HepG2 (cell line): ENCODE results near the gene IQCH. TPM values are rescaled to one million over a fixed set of nuclear protein-coding genes. Genes with fewer than 3 reads are reported as not detected.

ENCODE experiments used
- CBX5 ChIP-seq: sonication (generic); formaldehyde crosslinking; IDR thresholded peaks from 2 replicates; pipeline ENCODE4 v1.4.0; 2020; ENCODE audit warnings: missing genetic modification reagents, borderline replicate concordance
- ELF3 ChIP-seq: IDR thresholded peaks from 2 replicates; pipeline ENCODE4 v1.6.1; 2016; ENCODE audit warnings: missing genetic modification reagents, missing compliant biosample characterization
- KDM6A ChIP-seq: IDR thresholded peaks from 2 replicates; pipeline ENCODE4 v1.6.1; 2016; ENCODE audit warnings: low read depth
- MED8 ChIP-seq: sonication (generic); formaldehyde crosslinking; IDR thresholded peaks from 2 replicates; pipeline ENCODE4 v1.8.1; 2023; ENCODE audit warnings: mild to moderate bottlenecking, missing genetic modification reagents; ENCODE audit not compliant: insufficient replicate concordance
- NFKBIZ ChIP-seq: IDR thresholded peaks from 2 replicates; pipeline ENCODE4 v1.6.1; 2018; ENCODE audit warnings: missing genetic modification reagents, missing compliant biosample characterization
- NFRKB ChIP-seq: fragments of 450-650 bp; IDR thresholded peaks from 2 replicates; pipeline ENCODE4 v1.6.1; 2017
- NONO ChIP-seq, 2 experiments: fragments of 450-650 bp in 1 of 2; sonication (generic) in 1 of 2; formaldehyde crosslinking in 1 of 2; IDR thresholded peaks in 1 of 2; conservative IDR thresholded peaks in 1 of 2; 2 replicates each; pipeline versions ENCODE4 v1.6.1 to v1.8.0; 2017 to 2022; ENCODE audit warnings: mild to moderate bottlenecking in 1 of 2, missing genetic modification reagents in 1 of 2, moderate library complexity in 1 of 2
- NR2F2 ChIP-seq: IDR thresholded peaks from 2 replicates; pipeline ENCODE4 v1.6.1; 2012; ENCODE audit warnings: low read depth, inconsistent platforms, borderline replicate concordance
- POGZ ChIP-seq: sonication (generic); formaldehyde crosslinking; IDR thresholded peaks from 2 replicates; pipeline ENCODE4 v1.4.0; 2020; ENCODE audit warnings: mild to moderate bottlenecking, missing genetic modification reagents
- SAP130 ChIP-seq: IDR thresholded peaks from 2 replicates; pipeline ENCODE4 v1.6.1; 2016; ENCODE audit warnings: low read depth
- SP140L ChIP-seq: sonication (generic); formaldehyde crosslinking; IDR thresholded peaks from 2 replicates; pipeline ENCODE4 v1.4.0; 2020; ENCODE audit warnings: missing genetic modification reagents, borderline replicate concordance
- YEATS4 ChIP-seq: sonication (generic); formaldehyde crosslinking; IDR thresholded peaks from 2 replicates; pipeline ENCODE4 v1.4.0; 2020; ENCODE audit warnings: missing genetic modification reagents, borderline replicate concordance
- ZNF446 ChIP-seq: sonication (generic); formaldehyde crosslinking; IDR thresholded peaks from 2 replicates; pipeline ENCODE4 v1.5.0; 2020; ENCODE audit warnings: mild to moderate bottlenecking, missing genetic modification reagents
- ZNF550 ChIP-seq: sonication (generic); formaldehyde crosslinking; IDR thresholded peaks from 2 replicates; pipeline ENCODE4 v1.4.0; 2020; ENCODE audit warnings: mild to moderate bottlenecking, missing genetic modification reagents, borderline replicate concordance
- ZNF776 ChIP-seq: sonication (generic); formaldehyde crosslinking; IDR thresholded peaks from 2 replicates; pipeline ENCODE4 v1.4.0; 2020; ENCODE audit warnings: mild to moderate bottlenecking, missing genetic modification reagents
- polyA plus RNA-seq, 8 experiments: library from polyadenylated mRNA; depleted of rRNA in 3 of 8; stranded (reverse) in 7 of 8; unstranded in 1 of 8; fragments of >200 nt; fragmentation: Illumina TruSeq in 4 of 8; extraction: Trizol in 4 of 8; gene quantifications; 2 replicates each; pipeline versions ENCODE4 v1.2.1 to v1.2.3, GENCODE V29; 2011 to 2016; ENCODE audit warnings: low read depth in 4 of 8, missing spikeins in 1 of 8, mixed read lengths in 1 of 8; ENCODE audit not compliant: insufficient read depth in 1 of 8
- total RNA-seq, 5 experiments: library from RNA; depleted of rRNA; stranded (reverse); fragments of >200 nt; fragmentation: Illumina TruSeq; extraction: Trizol; gene quantifications; 2 replicates each; pipeline ENCODE4 v1.2.3, GENCODE V29; 2016; ENCODE audit warnings: low read depth in 1 of 5
- TF ChIP-seq, protein P1 (sequence below): sonication (generic); formaldehyde crosslinking; IDR thresholded peaks from 2 replicates; pipeline ENCODE4 v1.9.0; 2021; ENCODE audit warnings: missing genetic modification reagents, borderline replicate concordance
- TF ChIP-seq, protein P2 (sequence below): sonication (generic); formaldehyde crosslinking; IDR thresholded peaks from 2 replicates; pipeline ENCODE4 v1.4.0; 2020; ENCODE audit warnings: missing genetic modification reagents
- TF ChIP-seq, protein P3 (sequence below): sonication (generic); formaldehyde crosslinking; IDR thresholded peaks from 2 replicates; pipeline ENCODE4 v1.5.0; 2020; ENCODE audit warnings: missing genetic modification reagents, mild to moderate bottlenecking, borderline replicate concordance
- TF ChIP-seq, protein P4 (sequence below), 2 experiments: fragments of 450-650 bp in 1 of 2; sonication (generic) in 1 of 2; formaldehyde crosslinking; IDR thresholded peaks; 2 replicates each; pipeline versions ENCODE4 v1.5.0 to v1.8.0; 2020 to 2022; ENCODE audit warnings: mild to moderate bottlenecking in 1 of 2, missing genetic modification reagents in 1 of 2

Gene IQCH
- total and polyA plus RNA-seq, 2 of the 13 experiments (the other 11 are each of a cell fraction or from before 2014, with no cell fraction given): 0.16 to 0.55 TPM

DNA sequence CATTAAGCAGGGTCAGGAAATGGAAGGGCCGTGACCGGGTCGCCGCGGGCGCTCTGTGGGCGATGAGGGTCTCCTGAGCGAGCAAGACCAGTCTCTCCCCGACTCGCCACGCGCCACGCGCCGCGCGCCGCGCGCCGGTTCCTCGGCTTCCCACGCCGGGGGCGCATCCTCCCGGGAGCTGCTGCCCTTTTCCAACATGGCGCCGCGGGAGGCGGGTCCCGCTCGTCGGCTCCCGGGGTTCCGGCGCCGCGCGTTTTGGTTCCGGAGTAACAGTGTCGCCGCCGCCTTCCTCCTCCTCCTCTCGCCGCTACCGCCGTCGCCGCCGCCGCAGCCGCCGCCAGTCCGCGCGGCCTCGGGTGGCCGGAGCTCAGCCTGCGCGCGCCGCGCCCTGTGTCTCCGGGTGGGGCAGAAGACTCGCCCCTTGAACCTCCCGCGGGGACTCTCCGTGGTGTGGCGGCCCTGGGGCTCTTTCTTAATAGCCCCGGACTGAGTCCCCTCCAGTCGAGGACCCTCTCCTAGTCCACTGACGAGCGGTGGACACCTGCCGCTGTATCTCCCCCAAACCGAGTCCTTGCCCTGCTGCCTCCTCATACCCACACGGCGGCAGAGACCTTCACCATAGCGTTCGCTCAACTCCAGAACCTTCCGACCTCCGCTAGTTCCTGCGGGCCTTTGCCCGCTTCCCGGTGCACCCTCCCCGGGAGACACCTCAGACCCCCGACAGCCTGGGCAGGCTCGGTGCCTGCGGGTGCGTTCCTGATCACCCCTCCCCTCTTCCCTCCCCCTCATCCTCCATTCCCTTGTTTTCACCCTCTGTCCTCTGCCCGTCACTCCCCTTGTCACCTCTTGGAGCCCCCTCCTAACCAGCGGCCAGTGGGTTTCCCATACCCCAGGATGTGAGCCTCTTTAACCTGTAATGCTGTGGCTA, 288.1 kb downstream of the IQCH start, which contains the start of gene MAP2K5 (continued):
- TF ChIP-seq, protein P1, sequence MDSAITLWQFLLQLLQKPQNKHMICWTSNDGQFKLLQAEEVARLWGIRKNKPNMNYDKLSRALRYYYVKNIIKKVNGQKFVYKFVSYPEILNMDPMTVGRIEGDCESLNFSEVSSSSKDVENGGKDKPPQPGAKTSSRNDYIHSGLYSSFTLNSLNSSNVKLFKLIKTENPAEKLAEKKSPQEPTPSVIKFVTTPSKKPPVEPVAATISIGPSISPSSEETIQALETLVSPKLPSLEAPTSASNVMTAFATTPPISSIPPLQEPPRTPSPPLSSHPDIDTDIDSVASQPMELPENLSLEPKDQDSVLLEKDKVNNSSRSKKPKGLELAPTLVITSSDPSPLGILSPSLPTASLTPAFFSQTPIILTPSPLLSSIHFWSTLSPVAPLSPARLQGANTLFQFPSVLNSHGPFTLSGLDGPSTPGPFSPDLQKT (CRISPR knock-in tag): no peak
- TF ChIP-seq ZNF550 (CRISPR knock-in tag) (no peak), MED8 (no peak), ZNF446 (CRISPR knock-in tag) (no peak), NFKBIZ (CRISPR knock-in tag) (no peak), NR2F2 (no peak), ELF3 (no peak), NONO (IDR thresholded peaks at IDR 0.05) (no peak), NONO (CRISPR knock-in tag; conservative IDR thresholded peaks at IDR 0.05) (0 out of 2 replicates have a peak, but pooled peaks have one; percentile 12), POGZ (CRISPR knock-in tag) (peak; percentile 62), NFRKB (no peak), SAP130 (CRISPR knock-in tag) (peak; percentile 16), YEATS4 (CRISPR knock-in tag) (peak; percentile 60), CBX5 (CRISPR knock-in tag) (peak; percentile 9; the same call in 1 of the 2 replicates), KDM6A (no peak), SP140L (CRISPR knock-in tag) (no peak), ZNF776 (CRISPR knock-in tag) (peak; percentile 50; the same call in 1 of the 2 replicates)
- TF ChIP-seq, protein P2, sequence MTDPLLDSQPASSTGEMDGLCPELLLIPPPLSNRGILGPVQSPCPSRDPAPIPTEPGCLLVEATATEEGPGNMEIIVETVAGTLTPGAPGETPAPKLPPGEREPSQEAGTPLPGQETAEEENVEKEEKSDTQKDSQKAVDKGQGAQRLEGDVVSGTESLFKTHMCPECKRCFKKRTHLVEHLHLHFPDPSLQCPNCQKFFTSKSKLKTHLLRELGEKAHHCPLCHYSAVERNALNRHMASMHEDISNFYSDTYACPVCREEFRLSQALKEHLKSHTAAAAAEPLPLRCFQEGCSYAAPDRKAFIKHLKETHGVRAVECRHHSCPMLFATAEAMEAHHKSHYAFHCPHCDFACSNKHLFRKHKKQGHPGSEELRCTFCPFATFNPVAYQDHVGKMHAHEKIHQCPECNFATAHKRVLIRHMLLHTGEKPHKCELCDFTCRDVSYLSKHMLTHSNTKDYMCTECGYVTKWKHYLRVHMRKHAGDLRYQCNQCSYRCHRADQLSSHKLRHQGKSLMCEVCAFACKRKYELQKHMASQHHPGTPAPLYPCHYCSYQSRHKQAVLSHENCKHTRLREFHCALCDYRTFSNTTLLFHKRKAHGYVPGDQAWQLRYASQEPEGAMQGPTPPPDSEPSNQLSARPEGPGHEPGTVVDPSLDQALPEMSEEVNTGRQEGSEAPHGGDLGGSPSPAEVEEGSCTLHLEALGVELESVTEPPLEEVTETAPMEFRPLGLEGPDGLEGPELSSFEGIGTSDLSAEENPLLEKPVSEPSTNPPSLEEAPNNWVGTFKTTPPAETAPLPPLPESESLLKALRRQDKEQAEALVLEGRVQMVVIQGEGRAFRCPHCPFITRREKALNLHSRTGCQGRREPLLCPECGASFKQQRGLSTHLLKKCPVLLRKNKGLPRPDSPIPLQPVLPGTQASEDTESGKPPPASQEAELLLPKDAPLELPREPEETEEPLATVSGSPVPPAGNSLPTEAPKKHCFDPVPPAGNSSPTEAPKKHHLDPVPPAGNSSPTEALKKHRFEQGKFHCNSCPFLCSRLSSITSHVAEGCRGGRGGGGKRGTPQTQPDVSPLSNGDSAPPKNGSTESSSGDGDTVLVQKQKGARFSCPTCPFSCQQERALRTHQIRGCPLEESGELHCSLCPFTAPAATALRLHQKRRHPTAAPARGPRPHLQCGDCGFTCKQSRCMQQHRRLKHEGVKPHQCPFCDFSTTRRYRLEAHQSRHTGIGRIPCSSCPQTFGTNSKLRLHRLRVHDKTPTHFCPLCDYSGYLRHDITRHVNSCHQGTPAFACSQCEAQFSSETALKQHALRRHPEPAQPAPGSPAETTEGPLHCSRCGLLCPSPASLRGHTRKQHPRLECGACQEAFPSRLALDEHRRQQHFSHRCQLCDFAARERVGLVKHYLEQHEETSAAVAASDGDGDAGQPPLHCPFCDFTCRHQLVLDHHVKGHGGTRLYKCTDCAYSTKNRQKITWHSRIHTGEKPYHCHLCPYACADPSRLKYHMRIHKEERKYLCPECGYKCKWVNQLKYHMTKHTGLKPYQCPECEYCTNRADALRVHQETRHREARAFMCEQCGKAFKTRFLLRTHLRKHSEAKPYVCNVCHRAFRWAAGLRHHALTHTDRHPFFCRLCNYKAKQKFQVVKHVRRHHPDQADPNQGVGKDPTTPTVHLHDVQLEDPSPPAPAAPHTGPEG (CRISPR knock-in tag): no peak
- TF ChIP-seq, protein P3, sequence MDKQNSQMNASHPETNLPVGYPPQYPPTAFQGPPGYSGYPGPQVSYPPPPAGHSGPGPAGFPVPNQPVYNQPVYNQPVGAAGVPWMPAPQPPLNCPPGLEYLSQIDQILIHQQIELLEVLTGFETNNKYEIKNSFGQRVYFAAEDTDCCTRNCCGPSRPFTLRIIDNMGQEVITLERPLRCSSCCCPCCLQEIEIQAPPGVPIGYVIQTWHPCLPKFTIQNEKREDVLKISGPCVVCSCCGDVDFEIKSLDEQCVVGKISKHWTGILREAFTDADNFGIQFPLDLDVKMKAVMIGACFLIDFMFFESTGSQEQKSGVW (CRISPR knock-in tag): no peak
- TF ChIP-seq, protein P4, sequence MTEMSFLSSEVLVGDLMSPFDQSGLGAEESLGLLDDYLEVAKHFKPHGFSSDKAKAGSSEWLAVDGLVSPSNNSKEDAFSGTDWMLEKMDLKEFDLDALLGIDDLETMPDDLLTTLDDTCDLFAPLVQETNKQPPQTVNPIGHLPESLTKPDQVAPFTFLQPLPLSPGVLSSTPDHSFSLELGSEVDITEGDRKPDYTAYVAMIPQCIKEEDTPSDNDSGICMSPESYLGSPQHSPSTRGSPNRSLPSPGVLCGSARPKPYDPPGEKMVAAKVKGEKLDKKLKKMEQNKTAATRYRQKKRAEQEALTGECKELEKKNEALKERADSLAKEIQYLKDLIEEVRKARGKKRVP (CRISPR knock-in tag; IDR thresholded peaks at IDR 0.05): no peak
